GM19239 (cell line): ENCODE measurements around the gene CLEC16A.

Experiments
- DNase-seq: peaks from one replicate; pipeline ENCODE4 v3.0.0; 2011; ENCODE audit warnings: low spot score; ENCODE audit not compliant: insufficient read length
- FAIRE-seq: peaks from 2 replicates; lab custom pipeline; 2011; peaks lifted over from hg19 to GRCh38; lab: Jason Lieb, UNC

Gene CLEC16A

GRCh38 chr16:11051430-11051829, 107.1 kb downstream of the CLEC16A start:
- no peak for FAIRE-seq

GRCh38 chr16:11051879-11052808, 107.8 kb downstream of the CLEC16A start:
- DNase-seq (peak; percentile 62), FAIRE-seq (peak; percentile 97)

More at GRCh38 chr16:11051430-11051829, 107.1 kb downstream of the CLEC16A start:
- DNase-seq = no peak

- FAIRE-seq = no peak
- DNase-seq = no peak
Observed at GRCh38 chr16:11053916-11054460, 109.6 kb downstream of the CLEC16A start.

GRCh38 chr16:11056090-11056992, 112.0 kb downstream of the CLEC16A start:
- no peak for FAIRE-seq
- no peak for DNase-seq

- FAIRE-seq = no peak
- DNase-seq = no peak
Observed at GRCh38 chr16:11056993-11057649, 112.8 kb downstream of the CLEC16A start.

- no peak for FAIRE-seq
Observed at GRCh38 chr16:11057711-11058345, 113.5 kb downstream of the CLEC16A start.

GRCh38 chr16:11058832-11059231, 114.5 kb downstream of the CLEC16A start:
- FAIRE-seq (no peak), DNase-seq (no peak)

More at GRCh38 chr16:11057711-11058345, 113.5 kb downstream of the CLEC16A start:
- no peak for DNase-seq

- no peak for DNase-seq
- FAIRE-seq = no peak
Observed at GRCh38 chr16:11059588-11059987, 115.2 kb downstream of the CLEC16A start.

GRCh38 chr16:11060364-11060763, 116.0 kb downstream of the CLEC16A start:
- FAIRE-seq (no peak), DNase-seq (no peak)

- FAIRE-seq (no peak), DNase-seq (no peak)
Observed at GRCh38 chr16:11060842-11061241, 116.5 kb downstream of the CLEC16A start.

- no peak for FAIRE-seq
Observed at GRCh38 chr16:11061629-11062270, 117.4 kb downstream of the CLEC16A start.

GRCh38 chr16:11063448-11064201, 119.3 kb downstream of the CLEC16A start:
- FAIRE-seq (no peak), DNase-seq (no peak)

More at GRCh38 chr16:11061629-11062270, 117.4 kb downstream of the CLEC16A start:
- DNase-seq = no peak

- DNase-seq = no peak
- no peak for FAIRE-seq
Observed at GRCh38 chr16:11064202-11064540, 119.8 kb downstream of the CLEC16A start.

GRCh38 chr16:11064851-11065250, 120.5 kb downstream of the CLEC16A start:
- no peak for DNase-seq
- FAIRE-seq = no peak

GRCh38 chr16:11066261-11066870, 122.0 kb downstream of the CLEC16A start:
- FAIRE-seq = no peak
- DNase-seq = no peak

GRCh38 chr16:11067266-11067665, 122.9 kb downstream of the CLEC16A start:
- no peak for FAIRE-seq
- no peak for DNase-seq

GRCh38 chr16:11067697-11068141, 123.4 kb downstream of the CLEC16A start:
- FAIRE-seq (no peak), DNase-seq (no peak)

GRCh38 chr16:11071829-11072228, 127.5 kb downstream of the CLEC16A start:
- FAIRE-seq = no peak
- DNase-seq = no peak
